GM18861 (cell line): ENCODE measurements around the gene DUXA.
"Not testable (repeated sequence)": the region's sequence is repeated elsewhere in the genome, so short reads cannot be mapped to it uniquely, and the experiment has no call there.

Source experiments
- ATAC-seq: cut with Tn5 transposase; IDR thresholded peaks from one replicate; pipeline ENCODE4 v1.9.1; 2021; ENCODE audit not compliant: unreplicated experiment

Gene DUXA

GRCh38 chr19:57167385-57167784 lies at the start of gene DUXA:
TSS of gene DUXA (minus strand) at chr19:57167485. CDS start at chr19:57167443, 42 bp downstream.
- no peak for ATAC-seq

GRCh38 chr19:57212109-57212508 lies 44.8 kb upstream of the DUXA start:
- ATAC-seq: no peak

GRCh38 chr19:57210381-57210780 lies 43.1 kb upstream of the DUXA start:
- ATAC-seq: no peak

GRCh38 chr19:57202160-57202559 lies 34.9 kb upstream of the DUXA start:
- ATAC-seq: no peak

- ATAC-seq: not testable (repeated sequence)
Measured at GRCh38 chr19:57197874-57198273, 30.6 kb upstream of the DUXA start.

- no peak for ATAC-seq
Measured at GRCh38 chr19:57192993-57193392, 25.7 kb upstream of the DUXA start.

GRCh38 chr19:57192077-57192420 lies 24.8 kb upstream of the DUXA start:
- no peak for ATAC-seq

GRCh38 chr19:57191141-57192076 lies 24.1 kb upstream of the DUXA start, which contains the start of gene ZNF264:
TSS of gene ZNF264 (plus strand) at chr19:57191500. CDS start at chr19:57191914, 414 bp downstream.
- ATAC-seq: peak; percentile 68

- ATAC-seq: no peak
Measured at GRCh38 chr19:57190301-57190700, 23.0 kb upstream of the DUXA start.

GRCh38 chr19:57171551-57172081 lies 4.3 kb upstream of the DUXA start:
- no peak for ATAC-seq

GRCh38 chr19:57165846-57166245 lies 1.4 kb downstream of the DUXA start:
- ATAC-seq: no peak

- no peak for ATAC-seq
Measured at GRCh38 chr19:57161985-57162539, 5.2 kb downstream of the DUXA start.

GRCh38 chr19:57152921-57153320 lies 14.4 kb downstream of the DUXA start:
- no peak for ATAC-seq

GRCh38 chr19:57141699-57142098 lies 25.6 kb downstream of the DUXA start:
- ATAC-seq: no peak

- no peak for ATAC-seq
Measured at GRCh38 chr19:57135797-57136196, 31.5 kb downstream of the DUXA start.

- not testable (repeated sequence) for ATAC-seq
Measured at GRCh38 chr19:57127403-57127802, 39.9 kb downstream of the DUXA start.

- ATAC-seq: no peak
Measured at GRCh38 chr19:57123882-57124281, 43.4 kb downstream of the DUXA start.

- ATAC-seq: no peak
Measured at GRCh38 chr19:57118848-57119247, 48.4 kb downstream of the DUXA start.

GRCh38 chr19:57113501-57113900 lies 53.8 kb downstream of the DUXA start:
- ATAC-seq: not testable (repeated sequence)

GRCh38 chr19:57111329-57111644 lies 56.0 kb downstream of the DUXA start:
- ATAC-seq: no peak

- ATAC-seq: no peak
Measured at GRCh38 chr19:57110592-57111328, 56.5 kb downstream of the DUXA start.
